PC-9 (cell line): ENCODE results near the gene MLEC.

ENCODE experiments used
- EZH2 ChIP-seq: fragments of 200-600 bp; sonication (generic); IDR thresholded peaks from 2 replicates; pipeline ENCODE4 v1.8.0; 2017; ENCODE audit warnings: antibody characterized with exemption, low read depth
- TF ChIP-seq, protein P1 (sequence below): fragments of 200-600 bp; sonication (generic); conservative IDR thresholded peaks from 2 replicates; pipeline ENCODE4 v1.6.1; 2017; ENCODE audit warnings: mixed run types, antibody characterized with exemption, mild to moderate bottlenecking, moderate library complexity

- TF ChIP-seq, protein P1, sequence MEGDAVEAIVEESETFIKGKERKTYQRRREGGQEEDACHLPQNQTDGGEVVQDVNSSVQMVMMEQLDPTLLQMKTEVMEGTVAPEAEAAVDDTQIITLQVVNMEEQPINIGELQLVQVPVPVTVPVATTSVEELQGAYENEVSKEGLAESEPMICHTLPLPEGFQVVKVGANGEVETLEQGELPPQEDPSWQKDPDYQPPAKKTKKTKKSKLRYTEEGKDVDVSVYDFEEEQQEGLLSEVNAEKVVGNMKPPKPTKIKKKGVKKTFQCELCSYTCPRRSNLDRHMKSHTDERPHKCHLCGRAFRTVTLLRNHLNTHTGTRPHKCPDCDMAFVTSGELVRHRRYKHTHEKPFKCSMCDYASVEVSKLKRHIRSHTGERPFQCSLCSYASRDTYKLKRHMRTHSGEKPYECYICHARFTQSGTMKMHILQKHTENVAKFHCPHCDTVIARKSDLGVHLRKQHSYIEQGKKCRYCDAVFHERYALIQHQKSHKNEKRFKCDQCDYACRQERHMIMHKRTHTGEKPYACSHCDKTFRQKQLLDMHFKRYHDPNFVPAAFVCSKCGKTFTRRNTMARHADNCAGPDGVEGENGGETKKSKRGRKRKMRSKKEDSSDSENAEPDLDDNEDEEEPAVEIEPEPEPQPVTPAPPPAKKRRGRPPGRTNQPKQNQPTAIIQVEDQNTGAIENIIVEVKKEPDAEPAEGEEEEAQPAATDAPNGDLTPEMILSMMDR, result no peak
- no peak for TF ChIP-seq EZH2
These were observed 3.1 kb downstream of the MLEC start for GRCh38 chr12:120690083-120690450.
